Thyroid gland (tissue), 4 donors: ENCODE data around the gene OVCA2. TPM values are rescaled to one million over a fixed set of nuclear protein-coding genes. Genes with fewer than 3 reads are reported as not detected.

Experiments used
- DNase-seq, 2 donors: peaks; one replicate each; pipeline ENCODE4 v3.0.0-alpha.2; 2019
- H3K27ac ChIP-seq, 3 donors: fragments of 200-600 bp; sonication (generic); 1 replicate in 2 of 3; 2 replicates in 1 of 3; pipeline ENCODE4 v1.5.1; 2016 to 2019; ENCODE audit warnings: mild to moderate bottlenecking in 1 of 3, moderate library complexity in 1 of 3
- H3K27me3 ChIP-seq: fragments of 200-600 bp; sonication (generic); one replicate; pipeline ENCODE4 v1.5.1; 2019
- H3K36me3 ChIP-seq, 2 donors: fragments of 200-600 bp; sonication (generic); one replicate each; pipeline ENCODE4 v1.5.1; 2016 to 2019
- H3K4me1 ChIP-seq, 2 donors: fragments of 200-600 bp; sonication (generic); one replicate each; pipeline ENCODE4 v1.5.1; 2017 to 2019
- H3K4me3 ChIP-seq, 3 donors: fragments of 200-600 bp; sonication (generic); replicated peaks in 1 of 3; 1 replicate in 2 of 3; 2 replicates in 1 of 3; pipeline ENCODE4 v1.5.1; 2016; ENCODE audit warnings: mild to moderate bottlenecking in 1 of 3
- H3K9me3 ChIP-seq: fragments of 200-600 bp; sonication (generic); one replicate; pipeline ENCODE4 v1.5.1; 2017
- CTCF ChIP-seq, 6 experiments: fragments of 200-600 bp in 3 of 6; fragments of 450-650 bp in 3 of 6; sonication (generic) in 3 of 6; IDR thresholded peaks; one replicate each; pipeline ENCODE4 v1.5.1; 2016 to 2019; ENCODE audit warnings: antibody characterized with exemption in 6 of 6, mild to moderate bottlenecking in 2 of 6, inconsistent platforms in 1 of 6, moderate library complexity in 1 of 6
- POLR2A ChIP-seq, 2 donors: fragments of 450-650 bp; IDR thresholded peaks; one replicate each; pipeline ENCODE4 v1.6.1; 2017; ENCODE audit warnings: antibody characterized with exemption in 2 of 2, mild to moderate bottlenecking in 2 of 2, moderate library complexity in 1 of 2
- WGBS, 2 donors: methylation state at CpG; one replicate each; pipeline ENCODE4 v1.1.5; 2017; 5-methylcytosine and 5-hydroxymethylcytosine counted together
- intact Hi-C: fragments of 100-400 bp; cut with DNase I; formaldehyde crosslinking; loops from one replicate; pipeline ENCODE4 v1.15.1; 2023
- total RNA-seq, 4 donors: library from RNA; depleted of rRNA; stranded (reverse); fragments of >200 nt; gene quantifications; one replicate each; pipeline ENCODE4 v1.2.3, GENCODE V29; 2016

The OVCA2 gene
- total RNA-seq, 4 donors from 2014 or later, result 37.6 to 54.1 (median 47.3) TPM

GRCh38 chr17:2034157-2034556 lies 7.7 kb upstream of the OVCA2 start:
- Histone ChIP-seq H3K9me3 (no peaks in the 10 kb centered on the region), H3K27me3 (no peaks in the 10 kb centered on the region), H3K4me3 (no peak overlapping the region), H3K4me1 (peaks cover 7 to 14% of the 10 kb centered on the region in 2 donors), H3K36me3 (peaks cover 23 to 24% of the 10 kb centered on the region in 2 donors), H3K27ac (no peak overlapping the region)
- no peak for TF ChIP-seq POLR2A (IDR thresholded peaks at IDR 0.05)
- no peak for TF ChIP-seq CTCF (IDR thresholded peaks at IDR 0.05)
- intact Hi-C loops, result no loop called here
- WGBS, 2 donors, result 72 to 86% methylated on average over 7 of the region's 7 CpGs
- no peak for DNase-seq

- Histone ChIP-seq H3K36me3 (peaks cover 23 to 24% of the 10 kb centered on the region in 2 donors), H3K9me3 (no peaks in the 10 kb centered on the region), H3K27me3 (no peaks in the 10 kb centered on the region), H3K27ac (no peak overlapping the region), H3K4me3 (no peak overlapping the region), H3K4me1 (peaks cover 7 to 9% of the 10 kb centered on the region in 2 donors)
- intact Hi-C loops, result no loop called here
- TF ChIP-seq CTCF (IDR thresholded peaks at IDR 0.05), result no peak
- TF ChIP-seq POLR2A (IDR thresholded peaks at IDR 0.05), result no peak
- 68 to 80% methylated on average over 5 to 7 of the region's 9 CpGs for WGBS, 2 donors
- no peak for DNase-seq
These were observed 6.8 kb upstream of the OVCA2 start for GRCh38 chr17:2034806-2035540.

- H3K36me3 ChIP-seq, result peaks cover 23 to 24% of the 10 kb centered on the region in 2 donors
- no peaks in the 10 kb centered on the region for H3K27me3 ChIP-seq
- TF ChIP-seq CTCF (IDR thresholded peaks at IDR 0.05) (no peak), POLR2A (IDR thresholded peaks at IDR 0.05) (no peak)
- WGBS, 2 donors, result 88 to 94% methylated on average over 23 to 29 of the region's 29 CpGs
- intact Hi-C loops, result no loop called here
- no peak for DNase-seq
- H3K9me3 ChIP-seq, result no peaks in the 10 kb centered on the region
- no peak overlapping the region for H3K4me3 ChIP-seq
- no peak overlapping the region for H3K27ac ChIP-seq
- H3K4me1 ChIP-seq, result peaks cover 7 to 12% of the 10 kb centered on the region in 2 donors
These were observed 6.0 kb upstream of the OVCA2 start for GRCh38 chr17:2035541-2036488.

- Histone ChIP-seq H3K27me3 (no peaks in the 10 kb centered on the region), H3K9me3 (no peaks in the 10 kb centered on the region), H3K4me3 (no peak overlapping the region), H3K36me3 (peaks cover 23 to 24% of the 10 kb centered on the region in 2 donors), H3K27ac (no peak overlapping the region), H3K4me1 (peaks cover 9 to 13% of the 10 kb centered on the region in 2 donors)
- DNase-seq, result no peak
- TF ChIP-seq CTCF (IDR thresholded peaks at IDR 0.05) (no peak), POLR2A (IDR thresholded peaks at IDR 0.05) (no peak)
- WGBS, 2 donors, result 89 to 92% methylated on average over 5 to 10 of the region's 10 CpGs
- intact Hi-C loops, result no loop called here
These were observed 4.7 kb upstream of the OVCA2 start for GRCh38 chr17:2037155-2037554.
